Medulla oblongata (tissue), 1 donor: Measurements from ENCODE around the gene CENPVL2.
"Not testable (repeated sequence)": the region's sequence is repeated elsewhere in the genome, so short reads cannot be mapped to it uniquely, and the experiment has no call there.

ENCODE experiments used
- DNase-seq: peaks from one replicate; pipeline ENCODE4 v3.0.0-alpha.2; 2015; ENCODE audit errors: extremely low spot score

The CENPVL2 gene

DNA sequence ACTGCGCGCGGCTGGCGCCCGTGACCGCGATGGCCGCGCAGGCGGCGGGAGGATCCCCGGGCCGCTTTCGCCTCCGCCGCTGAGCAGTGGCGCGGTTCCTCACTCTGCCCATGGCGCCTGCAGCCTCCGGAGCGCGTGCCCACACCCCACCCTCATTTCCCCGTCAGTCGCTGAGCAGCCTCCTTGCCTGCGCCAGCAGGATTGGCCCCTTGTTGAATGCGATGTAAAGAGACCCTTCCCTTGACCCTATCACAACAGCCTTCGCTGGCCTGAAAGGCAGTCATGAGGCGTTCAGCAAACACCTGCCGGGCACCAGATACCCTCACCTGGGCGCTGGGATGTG lies at the start of gene CENPVL2:
Gene CENPVL2, minus strand, starts transcription at position 112 of the 343 bp plus-strand sequence. Its CDS starts 0 bp downstream, at position 112.
- not testable (repeated sequence) for DNase-seq

DNA sequence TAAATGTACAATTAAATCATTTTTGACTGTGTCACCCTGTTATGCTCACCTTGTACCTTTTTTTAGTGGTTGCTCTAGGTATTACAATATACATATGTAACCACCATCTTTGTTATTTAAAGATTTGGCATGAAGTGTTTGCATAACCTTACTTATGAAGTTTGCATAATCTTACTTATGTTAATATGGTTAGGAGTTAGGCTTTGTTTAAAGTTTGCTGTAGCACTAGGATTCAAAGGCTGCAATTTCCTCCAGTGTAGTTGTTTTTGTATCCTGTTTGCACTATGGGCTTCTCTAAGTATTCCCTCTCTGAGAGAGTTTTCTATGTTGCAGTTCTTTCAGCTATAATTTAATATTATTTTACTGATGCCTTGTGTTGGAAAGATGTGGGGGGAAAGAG lies 45.6 kb upstream of the CENPVL2 start:
- DNase-seq: no peak

DNA sequence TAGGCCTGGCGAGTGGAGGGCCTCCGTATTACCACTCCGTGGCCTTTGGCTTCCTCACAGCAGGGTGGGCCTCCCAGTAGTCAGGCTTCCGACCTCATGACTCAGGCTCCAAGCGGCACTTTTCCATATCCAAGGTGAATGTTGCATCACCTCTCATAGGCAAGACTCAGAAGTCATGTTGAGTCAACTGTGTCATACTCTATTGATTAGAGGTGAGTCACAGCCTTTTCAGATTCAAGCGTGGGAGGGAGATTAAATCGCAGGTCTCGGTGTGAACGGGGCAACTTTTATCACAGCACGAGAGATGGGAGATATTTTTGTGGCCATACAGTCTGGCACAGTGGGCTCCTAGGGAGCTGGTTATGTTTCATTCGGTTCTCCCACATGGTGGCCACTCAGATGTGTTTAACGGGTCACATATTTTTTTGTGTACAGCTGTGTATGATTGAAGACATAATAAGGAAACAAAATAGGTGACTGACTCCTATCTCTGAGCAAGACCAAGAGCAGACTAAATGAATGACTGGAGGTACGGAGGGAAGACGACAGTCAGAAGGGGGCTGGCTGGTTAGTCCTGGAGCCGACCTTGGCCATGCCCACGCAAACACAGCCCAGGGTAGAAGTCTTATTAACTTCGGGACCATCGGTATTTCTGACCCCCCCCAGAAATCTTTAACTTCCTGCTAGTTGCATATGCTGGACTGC lies 30.5 kb upstream of the CENPVL2 start:
- DNase-seq: not testable (repeated sequence)

DNA sequence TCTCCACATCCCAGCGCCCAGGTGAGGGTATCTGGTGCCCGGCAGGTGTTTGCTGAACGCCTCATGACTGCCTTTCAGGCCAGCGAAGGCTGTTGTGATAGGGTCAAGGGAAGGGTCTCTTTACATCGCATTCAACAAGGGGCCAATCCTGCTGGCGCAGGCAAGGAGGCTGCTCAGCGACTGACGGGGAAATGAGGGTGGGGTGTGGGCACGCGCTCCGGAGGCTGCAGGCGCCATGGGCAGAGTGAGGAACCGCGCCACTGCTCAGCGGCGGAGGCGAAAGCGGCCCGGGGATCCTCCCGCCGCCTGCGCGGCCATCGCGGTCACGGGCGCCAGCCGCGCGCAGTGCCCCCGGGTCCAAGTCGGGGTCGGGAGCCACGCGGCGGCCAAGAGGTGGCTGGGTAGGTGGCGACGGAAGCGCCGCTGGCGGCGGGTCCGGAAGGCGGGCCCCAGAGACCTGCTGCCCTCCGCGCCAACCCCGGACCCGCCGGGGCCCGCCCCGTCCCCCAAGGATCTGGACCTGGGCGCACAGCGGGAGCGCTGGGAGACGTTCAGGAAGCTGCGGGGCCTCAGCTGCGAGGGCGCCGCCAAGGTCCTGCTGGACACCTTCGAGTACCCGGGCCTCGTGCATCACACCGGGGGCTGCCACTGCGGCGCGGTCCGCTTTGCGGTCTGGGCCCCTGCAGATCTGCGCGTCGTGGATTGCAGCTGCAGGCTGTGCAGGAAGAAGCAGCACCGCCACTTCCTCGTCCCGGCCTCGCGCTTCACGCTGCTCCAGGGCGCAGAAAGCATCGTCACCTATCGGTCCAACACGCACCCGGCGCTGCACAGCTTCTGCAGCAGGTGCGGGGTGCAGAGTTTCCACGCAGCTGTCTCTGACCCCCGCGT lies 27.9 kb upstream of the CENPVL2 start, which contains the start of gene CENPVL1:
Gene CENPVL1, plus strand, starts transcription at position 236 of the 888 bp plus-strand sequence. Its CDS starts 0 bp downstream, at position 236.
- DNase-seq: not testable (repeated sequence)

DNA sequence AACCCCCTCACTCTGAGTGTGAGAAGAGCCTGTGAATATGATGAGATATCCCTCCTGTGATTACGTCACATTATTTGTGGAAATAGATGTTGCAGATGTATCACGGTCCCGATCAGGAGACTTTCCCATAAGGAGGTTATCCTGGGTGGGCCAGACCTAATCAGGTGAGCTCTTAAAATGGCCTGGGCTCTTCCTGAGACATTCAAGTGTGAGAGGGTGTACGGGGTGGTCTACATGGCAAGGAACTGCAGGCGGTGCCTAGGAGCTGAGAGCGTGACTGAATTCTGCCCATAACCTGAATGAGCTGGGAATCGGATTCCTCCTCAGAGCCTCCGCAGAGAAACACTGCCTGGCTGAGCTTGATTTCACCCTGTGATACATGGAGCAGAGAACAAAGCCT lies 14.8 kb upstream of the CENPVL2 start:
- DNase-seq: no peak

DNA sequence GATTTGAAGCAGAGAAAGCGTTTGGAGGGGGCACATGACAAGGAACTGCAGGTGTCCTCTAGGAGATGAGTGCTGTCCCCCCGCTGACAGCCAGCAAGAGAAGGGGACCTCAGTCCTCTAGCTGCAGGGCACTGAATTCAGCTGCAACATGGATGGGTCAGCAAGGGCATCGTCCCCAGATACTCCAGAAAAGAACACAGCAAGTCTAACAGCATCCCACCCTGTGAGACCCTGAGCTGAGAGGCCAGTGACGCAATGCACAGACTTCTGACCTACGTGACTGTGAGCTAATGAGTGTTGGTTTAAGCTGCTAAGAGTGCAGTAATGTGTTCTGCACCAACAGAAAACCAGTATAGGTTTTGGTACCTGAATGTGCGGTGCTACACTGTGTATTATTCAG lies 11.6 kb upstream of the CENPVL2 start:
- DNase-seq: no peak

DNA sequence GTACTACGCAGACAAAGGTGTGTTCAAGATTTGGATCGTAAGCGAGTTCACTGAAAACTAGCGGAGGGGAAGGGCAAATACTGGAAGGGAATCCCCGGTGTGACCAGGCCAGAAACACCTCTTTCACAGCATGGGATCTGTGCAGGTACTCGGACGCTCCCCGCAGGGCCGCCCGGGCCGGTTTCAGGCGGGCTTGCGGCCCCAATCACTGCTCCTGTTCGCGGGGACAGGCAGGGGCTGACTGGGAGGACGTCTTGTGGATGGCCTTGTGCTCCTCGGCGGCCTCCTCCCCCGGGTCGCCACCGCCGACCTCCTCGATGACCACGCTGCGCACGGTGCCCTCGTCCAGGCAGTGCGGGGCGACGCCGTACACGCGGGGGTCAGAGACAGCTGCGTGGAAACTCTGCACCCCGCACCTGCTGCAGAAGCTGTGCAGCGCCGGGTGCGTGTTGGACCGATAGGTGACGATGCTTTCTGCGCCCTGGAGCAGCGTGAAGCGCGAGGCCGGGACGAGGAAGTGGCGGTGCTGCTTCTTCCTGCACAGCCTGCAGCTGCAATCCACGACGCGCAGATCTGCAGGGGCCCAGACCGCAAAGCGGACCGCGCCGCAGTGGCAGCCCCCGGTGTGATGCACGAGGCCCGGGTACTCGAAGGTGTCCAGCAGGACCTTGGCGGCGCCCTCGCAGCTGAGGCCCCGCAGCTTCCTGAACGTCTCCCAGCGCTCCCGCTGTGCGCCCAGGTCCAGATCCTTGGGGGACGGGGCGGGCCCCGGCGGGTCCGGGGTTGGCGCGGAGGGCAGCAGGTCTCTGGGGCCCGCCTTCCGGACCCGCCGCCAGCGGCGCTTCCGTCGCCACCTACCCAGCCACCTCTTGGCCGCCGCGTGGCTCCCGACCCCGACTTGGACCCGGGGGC lies 567 bp downstream of the CENPVL2 start:
- DNase-seq: not testable (repeated sequence)

DNA sequence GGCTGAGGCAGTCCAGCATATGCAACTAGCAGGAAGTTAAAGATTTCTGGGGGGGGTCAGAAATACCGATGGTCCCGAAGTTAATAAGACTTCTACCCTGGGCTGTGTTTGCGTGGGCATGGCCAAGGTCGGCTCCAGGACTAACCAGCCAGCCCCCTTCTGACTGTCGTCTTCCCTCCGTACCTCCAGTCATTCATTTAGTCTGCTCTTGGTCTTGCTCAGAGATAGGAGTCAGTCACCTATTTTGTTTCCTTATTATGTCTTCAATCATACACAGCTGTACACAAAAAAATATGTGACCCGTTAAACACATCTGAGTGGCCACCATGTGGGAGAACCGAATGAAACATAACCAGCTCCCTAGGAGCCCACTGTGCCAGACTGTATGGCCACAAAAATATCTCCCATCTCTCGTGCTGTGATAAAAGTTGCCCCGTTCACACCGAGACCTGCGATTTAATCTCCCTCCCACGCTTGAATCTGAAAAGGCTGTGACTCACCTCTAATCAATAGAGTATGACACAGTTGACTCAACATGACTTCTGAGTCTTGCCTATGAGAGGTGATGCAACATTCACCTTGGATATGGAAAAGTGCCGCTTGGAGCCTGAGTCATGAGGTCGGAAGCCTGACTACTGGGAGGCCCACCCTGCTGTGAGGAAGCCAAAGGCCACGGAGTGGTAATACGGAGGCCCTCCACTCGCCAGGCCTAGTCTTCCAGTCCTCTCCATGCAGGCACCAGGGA lies 2.8 kb downstream of the CENPVL2 start:
- not testable (repeated sequence) for DNase-seq

DNA sequence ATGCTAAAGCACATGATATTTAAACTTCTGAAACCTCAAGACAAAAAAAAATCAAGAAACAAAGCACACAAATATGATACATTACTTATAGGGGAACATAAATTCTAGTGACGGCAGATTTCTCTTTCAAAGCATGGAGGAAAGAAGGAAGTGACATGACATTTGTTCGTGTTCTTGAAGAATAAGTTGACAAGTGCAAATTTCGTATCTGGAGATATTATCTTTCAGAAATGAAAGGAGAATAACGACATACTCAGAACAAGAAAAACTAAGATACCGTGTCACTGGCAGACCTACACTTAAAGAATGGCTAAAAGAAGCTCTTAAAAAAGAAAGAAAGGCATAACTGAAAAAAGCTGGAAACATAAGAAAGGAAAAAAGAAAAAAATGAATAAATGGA lies 16.6 kb downstream of the CENPVL2 start:
- no peak for DNase-seq

DNA sequence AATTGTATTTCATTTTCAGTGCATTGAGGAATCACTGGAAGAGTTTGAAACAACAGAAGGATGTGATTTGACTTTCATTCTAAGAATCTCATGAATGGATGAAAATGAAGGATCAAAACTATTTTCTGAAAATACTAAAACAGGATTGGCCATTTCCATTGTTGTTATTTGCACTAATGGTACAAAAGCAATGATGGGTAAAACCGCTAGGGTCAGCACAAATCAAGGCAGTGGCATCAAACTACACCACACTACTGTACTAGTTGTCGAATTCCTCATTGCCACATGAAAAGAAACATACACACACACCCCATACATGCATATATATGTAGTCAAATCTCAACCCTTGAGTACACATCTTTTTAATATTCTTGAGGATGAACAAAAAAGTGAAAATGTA lies 39.3 kb downstream of the CENPVL2 start:
- no peak for DNase-seq

DNA sequence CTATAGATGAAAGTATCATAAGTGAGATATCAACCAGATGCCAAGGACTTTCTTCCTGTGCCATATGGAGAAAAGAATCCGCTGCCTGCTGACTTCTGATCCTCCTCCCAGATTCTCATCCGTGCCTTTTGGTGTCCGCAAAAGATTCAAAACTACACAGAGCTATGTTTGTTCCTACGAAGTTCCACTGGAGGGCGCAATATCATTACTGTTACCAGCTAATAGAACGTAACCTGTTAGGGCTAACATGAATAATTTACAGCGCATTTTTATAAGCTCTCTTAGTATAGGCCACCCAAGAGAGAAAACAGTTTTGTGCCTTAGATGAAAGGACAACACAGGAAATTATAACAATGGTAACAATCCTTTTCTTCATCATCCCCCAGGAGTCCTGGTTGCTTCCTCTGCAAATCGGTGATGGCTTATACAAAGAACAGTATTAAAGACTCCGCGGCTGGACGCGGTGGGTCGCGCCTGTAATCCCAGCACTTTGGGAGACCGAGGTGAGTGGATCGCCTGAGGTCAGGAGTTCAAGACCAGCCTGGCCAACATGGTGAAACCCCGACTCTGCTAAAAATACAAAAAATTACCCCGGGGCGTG lies 41.1 kb downstream of the CENPVL2 start:
- DNase-seq: peak; percentile 43

DNA sequence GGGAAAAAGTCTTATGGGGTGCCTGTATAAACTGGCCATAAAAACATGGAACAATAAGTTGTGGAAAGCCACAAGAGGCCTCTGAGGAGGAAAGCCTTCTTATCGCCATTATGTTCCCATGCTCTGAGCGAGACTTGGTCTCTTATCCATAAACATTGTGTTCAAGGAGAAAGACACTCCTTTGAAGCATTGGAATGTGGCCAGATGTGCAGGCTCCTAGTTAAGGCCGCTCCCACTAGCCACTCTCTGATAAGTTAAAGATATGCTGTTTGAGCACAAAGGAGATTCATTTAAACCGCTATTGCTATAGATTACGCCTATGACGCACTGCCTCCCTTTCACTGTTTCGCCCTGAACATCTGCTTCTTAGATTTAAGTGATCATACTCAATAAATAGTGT lies 46.1 kb downstream of the CENPVL2 start:
- DNase-seq: not testable (repeated sequence)
